Lower leg skin (tissue), 3 donors: ENCODE measurements around the gene CSNK2B.

Experiments used
- POLR2A ChIP-seq, 2 donors: fragments of 450-650 bp; IDR thresholded peaks; one replicate each; pipeline ENCODE4 v1.6.1; 2016 to 2017; ENCODE audit warnings: antibody characterized with exemption in 2 of 2, mild to moderate bottlenecking in 1 of 2, moderate library complexity in 1 of 2
- TF ChIP-seq, protein P1 (sequence below), 3 donors: fragments of 450-650 bp; IDR thresholded peaks; one replicate each; pipeline ENCODE4 v1.5.1; 2016; ENCODE audit warnings: antibody characterized with exemption in 3 of 3, mild to moderate bottlenecking in 3 of 3, moderate library complexity in 2 of 3

DNA sequence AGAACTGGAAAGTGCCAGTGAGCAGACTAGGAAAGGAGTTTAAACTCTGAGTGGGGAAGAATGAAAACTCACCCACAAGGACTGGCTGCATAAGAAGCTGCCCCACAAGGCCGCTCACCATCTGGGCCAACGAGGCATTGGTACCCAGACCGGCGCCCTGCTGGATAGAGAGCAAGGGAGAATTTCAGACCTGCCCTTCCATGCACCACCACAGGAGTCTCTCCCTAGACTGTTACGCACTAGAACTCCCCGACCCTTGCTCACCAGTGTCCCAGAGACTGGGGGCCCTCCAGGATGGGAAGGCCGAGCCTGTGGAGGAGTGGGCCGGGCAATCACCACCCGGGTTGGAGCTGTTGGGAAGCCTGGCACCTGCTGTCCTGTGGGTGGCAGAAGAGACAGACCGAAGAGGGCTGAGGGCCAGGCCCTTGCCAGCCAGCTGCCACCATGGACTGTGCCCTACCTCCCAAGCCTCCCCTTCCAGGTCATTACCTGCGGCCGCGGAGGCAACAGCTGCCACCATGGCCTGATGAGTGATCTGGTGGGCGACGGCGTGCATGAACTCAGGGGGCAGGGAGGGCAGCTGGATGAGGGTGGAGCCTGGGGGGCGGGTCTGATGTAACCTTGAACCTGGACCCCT, 21.9 kb upstream of the CSNK2B start:
- TF ChIP-seq, protein P1, sequence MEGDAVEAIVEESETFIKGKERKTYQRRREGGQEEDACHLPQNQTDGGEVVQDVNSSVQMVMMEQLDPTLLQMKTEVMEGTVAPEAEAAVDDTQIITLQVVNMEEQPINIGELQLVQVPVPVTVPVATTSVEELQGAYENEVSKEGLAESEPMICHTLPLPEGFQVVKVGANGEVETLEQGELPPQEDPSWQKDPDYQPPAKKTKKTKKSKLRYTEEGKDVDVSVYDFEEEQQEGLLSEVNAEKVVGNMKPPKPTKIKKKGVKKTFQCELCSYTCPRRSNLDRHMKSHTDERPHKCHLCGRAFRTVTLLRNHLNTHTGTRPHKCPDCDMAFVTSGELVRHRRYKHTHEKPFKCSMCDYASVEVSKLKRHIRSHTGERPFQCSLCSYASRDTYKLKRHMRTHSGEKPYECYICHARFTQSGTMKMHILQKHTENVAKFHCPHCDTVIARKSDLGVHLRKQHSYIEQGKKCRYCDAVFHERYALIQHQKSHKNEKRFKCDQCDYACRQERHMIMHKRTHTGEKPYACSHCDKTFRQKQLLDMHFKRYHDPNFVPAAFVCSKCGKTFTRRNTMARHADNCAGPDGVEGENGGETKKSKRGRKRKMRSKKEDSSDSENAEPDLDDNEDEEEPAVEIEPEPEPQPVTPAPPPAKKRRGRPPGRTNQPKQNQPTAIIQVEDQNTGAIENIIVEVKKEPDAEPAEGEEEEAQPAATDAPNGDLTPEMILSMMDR (IDR thresholded peaks at IDR 0.05) = no peak
- TF ChIP-seq POLR2A (IDR thresholded peaks at IDR 0.05) = no peak
